SK-N-SH treated with all-trans-retinoic acid at 6 μM for 48 hours (cell line): ENCODE measurements around the gene TOX2.

Experiments
- ARNTL ChIP-seq: fragments of 450-650 bp; formaldehyde crosslinking; IDR thresholded peaks from 2 replicates; pipeline ENCODE4 v1.5.0; 2020; ENCODE audit warnings: low read depth, mild to moderate bottlenecking, moderate library complexity, borderline replicate concordance
- BACH2 ChIP-seq: fragments of 250-450 bp; sonication (Bioruptor Pico); IDR thresholded peaks from 2 replicates; pipeline ENCODE4 v1.9.0; 2021; ENCODE audit warnings: mild to moderate bottlenecking, borderline replicate concordance
- CREB5 ChIP-seq: fragments of 250-450 bp; sonication (Bioruptor Pico); IDR thresholded peaks from 2 replicates; pipeline ENCODE4 v1.5.1; 2020; ENCODE audit warnings: low read depth, mild to moderate bottlenecking, moderate library complexity
- ISL1 ChIP-seq: fragments of 250-450 bp; sonication (Bioruptor Pico); IDR thresholded peaks from 2 replicates; pipeline ENCODE4 v2.1.2; 2022; ENCODE audit warnings: mild to moderate bottlenecking, moderate library complexity
- PATZ1 ChIP-seq: fragments of 250-450 bp; sonication (Bioruptor Pico); IDR thresholded peaks from 2 replicates; pipeline ENCODE4 v1.8.0; 2020; ENCODE audit warnings: mild to moderate bottlenecking, moderate library complexity, borderline replicate concordance
- POU6F1 ChIP-seq: fragments of 250-450 bp; sonication (Bioruptor Pico); IDR thresholded peaks from 2 replicates; pipeline ENCODE4 v1.8.0; 2021; ENCODE audit warnings: low read depth, mild to moderate bottlenecking, moderate library complexity, borderline replicate concordance
- RARB ChIP-seq: fragments of 250-450 bp; sonication (Bioruptor Pico); IDR thresholded peaks from 2 replicates; pipeline ENCODE4 v1.8.0; 2021; ENCODE audit warnings: mild to moderate bottlenecking, moderate library complexity
- SNAI2 ChIP-seq: fragments of 250-450 bp; sonication (Bioruptor Pico); IDR thresholded peaks from 2 replicates; pipeline ENCODE4 v1.5.0; 2020; ENCODE audit warnings: mild to moderate bottlenecking, moderate library complexity
- ZC3H10 ChIP-seq: fragments of 250-450 bp; sonication (Bioruptor Pico); IDR thresholded peaks from 2 replicates; pipeline ENCODE4 v1.5.1; 2021; ENCODE audit warnings: mild to moderate bottlenecking, moderate library complexity
- ZFP3 ChIP-seq: fragments of 250-450 bp; sonication (Bioruptor Pico); IDR thresholded peaks from 2 replicates; pipeline ENCODE4 v1.5.0; 2020; ENCODE audit warnings: mild to moderate bottlenecking, moderate library complexity
- ZFP30 ChIP-seq: fragments of 450-650 bp; formaldehyde crosslinking; IDR thresholded peaks from 2 replicates; pipeline ENCODE4 v1.5.0; 2022; ENCODE audit warnings: mild to moderate bottlenecking, moderate library complexity
- ZNF565 ChIP-seq: fragments of 450-650 bp; formaldehyde crosslinking; conservative IDR thresholded peaks from 2 replicates; pipeline ENCODE4 v1.5.0; 2020; ENCODE audit warnings: low read depth, mild to moderate bottlenecking, moderate library complexity
- ZNF70 ChIP-seq: fragments of 450-650 bp; formaldehyde crosslinking; IDR thresholded peaks from 2 replicates; pipeline ENCODE4 v1.5.0; 2020; ENCODE audit warnings: mild to moderate bottlenecking, moderate library complexity
- ZNF8 ChIP-seq: fragments of 450-650 bp; formaldehyde crosslinking; IDR thresholded peaks from 2 replicates; pipeline ENCODE4 v1.5.0; 2020; ENCODE audit warnings: mild to moderate bottlenecking, moderate library complexity

- TF ChIP-seq ZC3H10 (CRISPR knock-in tag) (no peak), CREB5 (CRISPR knock-in tag) (no peak), ZNF70 (CRISPR knock-in tag) (no peak), ZNF8 (no peak), ISL1 (no peak), PATZ1 (no peak), ZFP3 (CRISPR knock-in tag) (no peak), BACH2 (no peak), ARNTL (no peak), POU6F1 (CRISPR knock-in tag) (no peak), SNAI2 (no peak), ZNF565 (CRISPR knock-in tag) (no peak), ZFP30 (CRISPR knock-in tag) (no peak), RARB (no peak)
These were observed 65.0 kb downstream of the TOX2 start for GRCh38 chr20:43979576-43980105.
